Rectal smooth muscle tissue (tissue), 1 donor: ENCODE results near the gene PRMT7.

Source experiments
- H3K27ac ChIP-seq: one replicate; pipeline ENCODE4 v1.7.0; 2013; ENCODE audit warnings: low read depth, low read length, inconsistent platforms
- H3K27me3 ChIP-seq: one replicate; pipeline ENCODE4 v1.7.0; 2013; ENCODE audit warnings: low read length; ENCODE audit not compliant: control insufficient read depth, insufficient read depth
- H3K36me3 ChIP-seq: one replicate; pipeline ENCODE4 v1.7.0; 2013; ENCODE audit warnings: low read length; ENCODE audit not compliant: control insufficient read depth, insufficient read depth
- H3K4me1 ChIP-seq: one replicate; pipeline ENCODE4 v1.7.0; 2013; ENCODE audit warnings: low read length; ENCODE audit not compliant: control insufficient read depth, insufficient read depth
- H3K4me3 ChIP-seq: one replicate; pipeline ENCODE4 v1.7.0; 2013; ENCODE audit warnings: low read length
- H3K9ac ChIP-seq: one replicate; pipeline ENCODE4 v1.7.0; 2013; ENCODE audit warnings: low read length

PRMT7 gene

DNA sequence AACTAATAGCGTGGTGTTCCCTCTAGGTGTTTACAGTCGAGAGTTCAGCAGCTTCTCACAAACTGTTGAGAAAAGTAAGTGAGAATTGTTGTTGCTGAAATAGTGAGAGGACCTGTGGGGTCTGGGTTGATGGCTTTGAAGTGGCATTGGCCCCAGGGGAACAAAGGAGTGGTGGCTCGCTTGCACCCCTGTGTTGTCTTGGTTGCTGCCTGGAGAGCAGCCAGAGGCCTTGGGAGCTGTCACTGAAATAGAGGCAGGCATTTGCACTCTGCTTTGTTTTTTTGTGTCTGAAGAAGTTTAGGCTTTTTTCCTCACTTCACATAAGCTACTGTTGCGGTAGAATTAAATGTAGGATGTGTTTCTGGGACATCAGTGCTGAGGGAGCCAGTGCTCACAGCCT lies 36.8 kb downstream of the PRMT7 start:
- Histone ChIP-seq H3K4me1 (no peaks in the 10 kb centered on the region), H3K27ac (no peak overlapping the region), H3K36me3 (peaks cover 11% of the 10 kb centered on the region), H3K9ac (no peak overlapping the region), H3K27me3 (no peaks in the 10 kb centered on the region), H3K4me3 (no peak overlapping the region)

DNA sequence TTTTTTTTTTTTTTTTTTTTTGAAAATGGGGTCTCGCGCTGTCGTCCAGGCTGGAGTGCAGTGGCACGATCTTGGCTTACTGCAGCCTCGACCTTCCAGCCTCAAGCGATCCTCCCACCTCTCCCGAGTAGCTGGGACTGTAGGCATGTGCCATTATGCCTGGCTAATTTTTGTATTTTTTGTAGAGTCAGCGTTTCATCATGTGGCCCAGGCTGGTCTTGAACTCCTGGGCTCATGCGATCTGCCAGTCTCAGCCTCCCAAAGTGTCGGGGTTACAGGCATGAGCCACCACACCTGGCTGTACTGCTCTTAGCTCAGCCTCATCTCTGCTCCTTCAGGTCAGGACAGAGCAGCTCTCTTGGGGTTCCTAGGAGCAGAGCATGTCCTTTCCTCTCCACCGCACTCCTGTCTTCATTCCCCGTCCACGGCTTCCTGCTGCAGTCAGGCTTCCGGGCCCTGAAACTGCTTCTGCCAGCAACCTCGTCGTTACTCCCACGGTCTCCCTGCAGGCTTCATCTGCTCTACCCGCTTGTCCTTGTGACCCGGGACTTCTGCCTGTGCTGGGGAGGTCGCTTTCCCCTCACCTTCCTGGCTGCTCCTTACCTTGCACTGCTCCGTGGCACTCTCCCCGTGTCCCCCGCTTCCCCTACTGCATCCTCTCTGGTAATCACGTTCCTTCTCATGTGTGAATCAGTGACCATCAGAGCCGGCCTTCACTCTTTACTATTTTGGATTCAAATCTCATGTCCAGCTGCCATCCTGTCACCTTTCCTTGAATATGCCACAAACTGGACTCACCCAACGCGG lies 38.0 kb downstream of the PRMT7 start:
- H3K4me3 ChIP-seq = no peak overlapping the region
- H3K27me3 ChIP-seq = no peaks in the 10 kb centered on the region
- no peaks in the 10 kb centered on the region for H3K4me1 ChIP-seq
- H3K27ac ChIP-seq = no peak overlapping the region
- no peak overlapping the region for H3K9ac ChIP-seq
- H3K36me3 ChIP-seq = peaks cover 15% of the 10 kb centered on the region

DNA sequence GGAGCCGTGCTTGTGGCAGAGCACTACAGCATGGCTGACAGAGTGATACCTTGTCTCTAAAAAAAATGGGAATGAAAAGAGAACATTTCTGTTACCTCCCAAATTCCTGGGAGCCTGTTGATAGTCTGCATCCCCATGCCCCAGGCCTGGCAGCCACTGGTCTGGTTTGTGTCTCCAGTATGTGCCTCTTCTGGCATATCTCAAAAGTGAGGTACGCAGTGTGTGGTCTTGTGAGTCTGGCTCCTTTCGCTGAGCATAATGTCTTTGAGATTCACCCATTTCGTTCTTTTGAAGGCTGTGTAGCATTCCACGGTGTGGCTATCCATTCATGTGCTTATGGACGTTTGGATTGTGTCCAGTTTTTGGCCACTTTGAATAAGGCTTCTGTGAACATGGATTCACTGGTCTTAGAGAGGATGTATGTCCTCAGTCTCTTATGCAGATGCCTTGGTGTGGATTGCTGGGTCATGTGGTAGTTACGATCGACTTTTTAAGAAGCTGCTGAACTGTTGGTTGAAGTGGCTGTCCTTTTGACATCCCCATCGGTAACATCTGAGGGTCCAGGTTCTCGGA lies 39.1 kb downstream of the PRMT7 start:
- Histone ChIP-seq H3K27ac (no peak overlapping the region), H3K4me3 (no peak overlapping the region), H3K4me1 (no peaks in the 10 kb centered on the region), H3K27me3 (no peaks in the 10 kb centered on the region), H3K9ac (no peak overlapping the region), H3K36me3 (peaks cover 18% of the 10 kb centered on the region)

DNA sequence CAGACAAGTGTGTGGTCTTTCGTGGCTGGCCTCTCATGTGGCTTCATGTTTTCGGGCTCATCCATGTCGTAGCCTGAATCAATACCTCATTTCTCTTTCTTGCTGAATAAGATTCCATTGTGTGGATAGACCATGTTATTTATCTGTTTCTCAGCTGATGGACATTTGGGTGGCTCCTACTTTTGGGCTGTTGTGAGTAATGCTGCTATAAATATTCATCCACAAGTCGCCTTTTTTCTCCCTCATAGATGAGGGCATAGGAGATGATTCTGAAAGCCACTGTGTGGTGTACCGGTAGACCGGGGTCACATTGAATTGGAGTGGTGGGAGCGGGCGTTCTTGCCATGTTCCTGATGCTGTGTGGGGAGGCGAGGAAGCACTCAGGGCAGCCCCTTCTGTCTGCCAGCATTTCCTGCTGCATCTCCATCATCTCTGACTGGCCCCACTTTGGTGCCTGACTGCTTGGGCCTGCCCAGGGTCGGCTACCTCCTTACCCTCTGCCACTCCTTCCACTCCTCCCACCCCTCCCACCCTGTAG lies 40.1 kb downstream of the PRMT7 start:
- Histone ChIP-seq H3K4me3 (no peak overlapping the region), H3K9ac (no peak overlapping the region), H3K27me3 (no peaks in the 10 kb centered on the region), H3K36me3 (peaks cover 20% of the 10 kb centered on the region), H3K27ac (no peak overlapping the region), H3K4me1 (no peaks in the 10 kb centered on the region)

DNA sequence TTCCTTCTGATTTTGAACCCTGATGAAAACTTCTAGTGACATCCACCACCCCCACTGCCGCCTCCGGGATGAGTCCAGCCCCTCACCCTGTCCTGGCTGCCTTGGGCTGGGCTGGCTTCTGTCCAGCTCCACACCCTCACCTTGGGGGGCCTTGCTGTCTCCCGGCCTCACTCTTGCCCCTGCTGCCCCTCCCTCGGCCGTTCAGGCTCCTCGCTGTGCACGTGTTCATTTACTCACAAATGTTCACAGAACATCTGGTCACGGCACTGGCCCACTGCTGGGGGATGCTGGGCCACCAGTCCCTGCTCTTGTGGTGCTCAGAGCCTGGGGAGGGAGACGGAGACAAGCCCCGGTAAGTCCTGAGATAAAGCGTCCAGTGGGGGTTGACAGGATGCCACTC lies 40.6 kb downstream of the PRMT7 start:
- Histone ChIP-seq H3K27ac (no peak overlapping the region), H3K27me3 (no peaks in the 10 kb centered on the region), H3K9ac (no peak overlapping the region), H3K4me3 (no peak overlapping the region), H3K36me3 (peaks cover 20% of the 10 kb centered on the region), H3K4me1 (no peaks in the 10 kb centered on the region)

DNA sequence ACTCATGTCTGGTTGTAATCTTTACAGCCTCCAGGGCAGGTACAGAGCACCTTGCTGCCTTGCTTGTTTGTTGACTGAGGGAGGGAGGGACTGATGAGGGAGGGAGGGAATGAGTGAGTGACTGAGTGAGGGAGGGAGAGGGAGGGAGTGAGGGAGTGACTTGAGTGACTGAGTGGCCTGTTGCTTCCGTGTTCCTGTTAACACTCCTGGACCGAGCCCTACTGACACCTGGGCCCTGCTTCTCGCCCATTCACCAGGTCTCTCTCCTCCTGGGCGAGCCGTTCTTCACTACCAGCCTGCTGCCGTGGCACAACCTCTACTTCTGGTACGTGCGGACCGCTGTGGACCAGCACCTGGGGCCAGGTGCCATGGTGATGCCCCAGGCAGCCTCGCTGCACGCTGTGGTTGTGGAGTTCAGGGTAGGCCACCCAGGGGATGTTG lies 41.2 kb downstream of the PRMT7 start:
- H3K27ac ChIP-seq = no peak overlapping the region
- peaks cover 22% of the 10 kb centered on the region for H3K36me3 ChIP-seq
- H3K9ac ChIP-seq = no peak overlapping the region
- H3K4me3 ChIP-seq = peak overlapping the region; percentile 29
- H3K27me3 ChIP-seq = no peaks in the 10 kb centered on the region
- H3K4me1 ChIP-seq = no peaks in the 10 kb centered on the region

DNA sequence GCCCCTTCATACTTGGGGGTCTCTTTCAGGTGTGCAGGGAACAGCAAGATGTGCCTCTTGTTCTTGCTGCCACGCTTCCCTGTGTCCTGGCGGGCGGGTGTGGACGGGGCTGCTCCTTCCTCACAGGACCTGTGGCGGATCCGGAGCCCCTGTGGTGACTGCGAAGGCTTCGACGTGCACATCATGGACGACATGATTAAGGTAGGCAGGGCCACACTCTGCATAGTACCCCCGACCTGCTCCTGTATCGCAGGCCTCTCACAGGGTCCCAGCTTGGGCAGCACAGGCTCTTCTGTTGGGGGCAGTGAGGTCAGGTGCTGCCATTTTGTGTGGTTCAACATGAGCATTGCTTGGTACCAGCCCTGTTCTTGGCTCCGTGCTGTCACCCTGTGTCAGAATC lies 42.5 kb downstream of the PRMT7 start:
- H3K9ac ChIP-seq = no peak overlapping the region
- peaks cover 27% of the 10 kb centered on the region for H3K36me3 ChIP-seq

DNA sequence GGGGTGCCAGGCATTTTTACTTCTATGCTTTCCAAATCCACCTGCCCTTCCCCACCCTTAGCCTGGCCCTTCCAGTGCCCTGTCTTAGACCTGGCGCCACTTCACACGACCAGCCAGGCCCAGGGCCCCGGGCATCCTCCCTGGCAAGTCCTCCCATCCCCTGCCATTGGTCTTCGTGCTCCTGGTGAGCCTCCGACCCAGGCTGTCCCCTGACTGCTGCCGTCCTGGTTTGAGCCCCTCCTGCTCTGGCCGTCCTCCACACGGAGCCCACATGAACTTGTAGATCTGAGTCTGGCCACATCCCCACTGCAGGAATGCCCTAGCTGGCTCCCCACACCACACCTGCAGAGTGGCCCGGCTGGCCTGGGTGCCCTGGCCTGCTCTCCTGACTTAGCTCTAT lies 44.0 kb downstream of the PRMT7 start:
- peaks cover 27% of the 10 kb centered on the region for H3K36me3 ChIP-seq
- no peak overlapping the region for H3K4me3 ChIP-seq
- no peak overlapping the region for H3K9ac ChIP-seq
- no peak overlapping the region for H3K27ac ChIP-seq
- H3K27me3 ChIP-seq = no peaks in the 10 kb centered on the region
- no peaks in the 10 kb centered on the region for H3K4me1 ChIP-seq

More for the DNA sequence above, 42.5 kb downstream of the PRMT7 start:
- no peak overlapping the region for H3K27ac ChIP-seq
- no peak overlapping the region for H3K4me3 ChIP-seq
- no peaks in the 10 kb centered on the region for H3K4me1 ChIP-seq
- H3K27me3 ChIP-seq = no peaks in the 10 kb centered on the region

DNA sequence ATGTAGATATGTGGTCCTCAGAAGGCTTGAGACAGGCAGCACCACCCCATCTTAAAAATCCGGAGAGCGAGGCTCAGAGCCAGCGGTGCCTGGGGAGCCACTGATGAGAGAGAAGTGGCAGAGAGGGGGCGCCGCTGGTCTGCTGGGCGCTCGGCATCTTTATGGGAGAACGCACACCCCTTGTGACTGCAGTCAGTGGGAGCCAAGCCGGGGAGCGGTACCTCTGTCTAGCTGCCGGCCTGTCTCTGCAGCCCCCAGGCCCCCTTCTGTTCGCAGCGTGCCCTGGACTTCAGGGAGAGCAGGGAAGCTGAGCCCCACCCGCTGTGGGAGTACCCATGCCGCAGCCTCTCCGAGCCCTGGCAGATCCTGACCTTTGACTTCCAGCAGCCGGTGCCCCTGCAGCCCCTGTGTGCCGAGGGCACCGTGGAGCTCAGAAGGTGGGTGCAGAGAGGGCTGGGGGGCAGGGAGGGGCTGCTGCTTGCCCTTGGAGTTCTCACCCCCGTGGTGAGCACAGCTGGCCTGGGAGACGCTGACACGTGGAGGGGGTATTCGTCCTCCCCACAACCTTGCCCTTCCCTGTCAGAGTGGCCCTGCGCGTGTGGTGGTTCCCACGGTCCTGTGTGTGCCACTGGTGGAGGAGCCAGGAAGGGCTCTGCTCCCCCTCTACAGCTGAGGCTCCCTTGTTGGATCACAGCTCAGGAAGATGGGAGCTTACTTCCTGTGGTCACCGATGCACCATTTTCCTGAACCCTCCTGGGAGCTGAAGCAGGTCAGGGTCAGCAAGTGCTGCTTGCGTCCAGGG lies 44.8 kb downstream of the PRMT7 start:
- Histone ChIP-seq H3K9ac (no peak overlapping the region), H3K27ac (no peak overlapping the region), H3K27me3 (no peaks in the 10 kb centered on the region), H3K4me1 (no peaks in the 10 kb centered on the region), H3K4me3 (no peak overlapping the region), H3K36me3 (peaks cover 27% of the 10 kb centered on the region)

DNA sequence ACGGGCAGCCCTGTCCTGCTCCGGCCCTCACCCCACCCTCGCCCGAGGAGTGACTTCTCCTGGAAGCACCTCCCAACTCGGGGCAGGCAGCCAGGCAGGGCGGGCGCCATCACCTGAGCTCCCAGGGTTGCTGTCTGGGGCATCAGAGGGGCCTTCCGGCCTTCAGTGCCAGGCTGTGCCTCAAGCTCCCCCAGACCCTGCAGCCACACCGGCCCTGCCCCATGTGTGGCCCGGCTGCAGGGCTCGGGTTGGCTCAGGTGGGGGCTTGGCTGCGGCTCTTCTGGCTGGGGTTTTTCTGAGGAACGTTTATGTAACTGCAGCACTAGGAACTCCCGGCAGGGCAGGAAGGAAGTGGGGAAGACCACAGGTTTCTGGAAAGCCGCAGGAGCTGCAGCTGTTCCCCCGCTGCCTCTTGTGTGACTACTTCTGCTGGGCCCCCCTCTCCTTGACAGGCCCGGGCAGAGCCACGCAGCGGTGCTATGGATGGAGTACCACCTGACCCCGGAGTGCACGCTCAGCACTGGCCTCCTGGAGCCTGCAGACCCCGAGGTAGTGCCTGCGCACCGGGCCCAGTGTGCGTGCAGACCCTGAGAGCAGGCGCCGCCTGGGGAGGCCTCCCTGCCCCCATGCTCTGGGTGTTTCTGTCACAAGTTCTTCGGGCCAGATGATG lies 45.6 kb downstream of the PRMT7 start:
- no peak overlapping the region for H3K27ac ChIP-seq
- no peaks in the 10 kb centered on the region for H3K27me3 ChIP-seq
- no peak overlapping the region for H3K9ac ChIP-seq
- H3K4me3 ChIP-seq = no peak overlapping the region
- peaks cover 26% of the 10 kb centered on the region for H3K36me3 ChIP-seq
- no peaks in the 10 kb centered on the region for H3K4me1 ChIP-seq

DNA sequence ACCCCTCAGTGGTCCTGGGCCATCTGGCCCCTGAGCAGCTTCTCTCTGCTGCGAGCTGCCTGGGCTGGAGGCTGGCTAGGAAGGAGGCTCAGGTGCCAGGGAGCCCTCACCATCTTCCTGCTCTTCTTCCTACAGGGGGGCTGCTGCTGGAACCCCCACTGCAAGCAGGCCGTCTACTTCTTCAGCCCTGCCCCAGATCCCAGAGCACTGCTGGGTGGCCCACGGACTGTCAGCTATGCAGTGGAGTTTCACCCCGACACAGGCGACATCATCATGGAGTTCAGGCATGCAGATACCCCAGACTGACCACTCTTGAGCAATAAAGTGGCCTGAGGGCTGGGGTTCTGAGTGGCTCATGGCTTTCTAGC lies 46.1 kb downstream of the PRMT7 start:
- Histone ChIP-seq H3K4me3 (no peak overlapping the region), H3K4me1 (no peaks in the 10 kb centered on the region), H3K27ac (no peak overlapping the region), H3K9ac (no peak overlapping the region), H3K36me3 (peaks cover 22% of the 10 kb centered on the region), H3K27me3 (no peaks in the 10 kb centered on the region)

DNA sequence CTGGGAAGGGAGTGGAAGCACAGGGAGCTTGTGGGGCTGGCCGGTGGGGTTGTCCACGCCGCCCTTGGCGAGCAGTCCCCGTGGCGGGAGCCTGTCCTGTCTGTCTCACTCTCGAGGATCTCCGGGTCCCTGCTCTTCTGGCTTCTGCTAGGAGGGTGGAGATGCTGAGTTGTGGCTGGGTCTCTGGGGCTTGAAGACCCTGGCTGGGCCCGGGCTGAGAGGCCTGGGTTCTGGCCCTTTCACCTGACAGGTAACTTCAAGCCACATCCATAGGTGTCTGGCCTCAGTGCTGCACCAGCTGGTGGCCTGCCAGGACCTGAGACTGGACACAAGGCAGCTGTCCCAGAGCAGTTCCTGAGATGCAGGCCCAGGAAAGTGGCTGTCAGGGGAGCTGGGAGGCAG lies 46.7 kb downstream of the PRMT7 start:
- Histone ChIP-seq H3K36me3 (peaks cover 22% of the 10 kb centered on the region), H3K4me1 (no peaks in the 10 kb centered on the region)

More for the DNA sequence above, 46.7 kb downstream of the PRMT7 start:
- Histone ChIP-seq H3K27ac (no peak overlapping the region), H3K4me3 (no peak overlapping the region), H3K27me3 (no peaks in the 10 kb centered on the region), H3K9ac (no peak overlapping the region)
